MCF 10A (cell line): ENCODE data around the gene PECR. TPM values are rescaled to one million over a fixed set of nuclear protein-coding genes. Genes with fewer than 3 reads are reported as not detected.

Experiments
- BruUV-seq: library from RNA; stranded (reverse); fragments of 400-500 nt; replicated peaks from 2 replicates; lab custom pipeline; 2021; lab: Mats Ljungman, UMichigan
- CTCF ChIA-PET: fragments of 300-600 bp; sonication (Branson Sonifier 250); formaldehyde crosslinking; extraction: SDS; loops from one replicate; lab custom pipeline; 2021; ENCODE audit warnings: antibody characterized with exemption, inconsistent platforms; lab: Yijun Ruan, JAX
- POLR2A ChIA-PET: fragments of 300-600, 350-650 bp; sonication (Branson Sonifier 250); formaldehyde crosslinking; extraction: SDS; loops from one replicate; lab custom pipeline; 2020; ENCODE audit warnings: antibody characterized with exemption, inconsistent platforms; lab: Yijun Ruan, JAX
- DNase-seq: peaks from one replicate; pipeline ENCODE4 v3.0.0-alpha.2; 2018; ENCODE audit not compliant: unreplicated experiment
- H3K27ac Mint-ChIP-seq: one replicate; pipeline ENCODE4 v1.8.0; 2022; ENCODE audit warnings: mild to moderate bottlenecking, low read depth, mixed read lengths; ENCODE audit not compliant: unreplicated experiment
- H3K27me3 Mint-ChIP-seq: one replicate; pipeline ENCODE4 v1.8.0; 2022; ENCODE audit warnings: mixed read lengths; ENCODE audit not compliant: insufficient read depth, unreplicated experiment
- H3K36me3 Mint-ChIP-seq: one replicate; pipeline ENCODE4 v1.8.0; 2022; ENCODE audit warnings: mild to moderate bottlenecking, moderate library complexity, mixed read lengths; ENCODE audit not compliant: insufficient read depth, unreplicated experiment
- H3K4me1 Mint-ChIP-seq: one replicate; pipeline ENCODE4 v1.8.0; 2022; ENCODE audit warnings: mixed read lengths; ENCODE audit not compliant: insufficient read depth, unreplicated experiment
- H3K4me3 Mint-ChIP-seq: one replicate; pipeline ENCODE4 v1.8.0; 2022; ENCODE audit warnings: mild to moderate bottlenecking, moderate library complexity, mixed read lengths; ENCODE audit not compliant: unreplicated experiment
- H3K9me3 Mint-ChIP-seq: one replicate; pipeline ENCODE4 v1.8.0; 2022; ENCODE audit warnings: mixed read lengths; ENCODE audit not compliant: unreplicated experiment
- intact Hi-C: fragments of 100-400 bp; cut with micrococcal nuclease; formaldehyde crosslinking; loops from 2 replicates; pipeline ENCODE4 v1.14.1; 2022
- total RNA-seq: library from RNA; stranded (reverse); gene quantifications from 2 replicates; pipeline ENCODE4 v1.2.3, GENCODE V29; 2022
- TF ChIP-seq, protein P1 (sequence below): fragments of 200-600 bp; IDR thresholded peaks from one replicate; pipeline ENCODE4 v1.8.0; 2022; ENCODE audit warnings: antibody characterized with exemption, mild to moderate bottlenecking; ENCODE audit not compliant: unreplicated experiment

The PECR gene
- total RNA-seq, 1 experiment from 2014 or later, result 8.3 TPM

DNA sequence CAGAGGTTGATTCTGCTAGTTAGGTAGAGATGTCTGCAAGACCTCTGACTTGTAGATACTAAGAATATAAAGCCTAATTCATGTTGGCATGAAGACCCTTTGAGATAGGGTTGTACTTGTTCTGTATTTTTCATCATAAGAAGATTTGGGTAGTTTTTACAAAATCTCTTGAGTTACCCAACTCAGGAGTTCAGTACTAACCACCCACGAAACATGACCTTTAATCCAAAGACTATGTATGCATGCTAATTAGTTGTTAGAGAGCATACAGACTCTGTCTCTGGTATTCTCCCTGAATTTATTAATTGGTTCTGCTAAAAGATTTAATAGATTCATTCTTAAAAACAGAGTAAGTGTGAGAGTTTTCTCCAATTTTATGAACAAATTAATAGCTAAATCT, 16.9 kb downstream of the PECR start:
- POLR2A ChIA-PET, result no interaction called here
- H3K36me3 Mint-ChIP-seq, result peaks cover 26% of the 10 kb centered on the region
- no TSS peak for BruUV-seq
- no peak overlapping the region for H3K4me3 Mint-ChIP-seq
- intact Hi-C loops, result no loop called here
- TF ChIP-seq, protein P1, sequence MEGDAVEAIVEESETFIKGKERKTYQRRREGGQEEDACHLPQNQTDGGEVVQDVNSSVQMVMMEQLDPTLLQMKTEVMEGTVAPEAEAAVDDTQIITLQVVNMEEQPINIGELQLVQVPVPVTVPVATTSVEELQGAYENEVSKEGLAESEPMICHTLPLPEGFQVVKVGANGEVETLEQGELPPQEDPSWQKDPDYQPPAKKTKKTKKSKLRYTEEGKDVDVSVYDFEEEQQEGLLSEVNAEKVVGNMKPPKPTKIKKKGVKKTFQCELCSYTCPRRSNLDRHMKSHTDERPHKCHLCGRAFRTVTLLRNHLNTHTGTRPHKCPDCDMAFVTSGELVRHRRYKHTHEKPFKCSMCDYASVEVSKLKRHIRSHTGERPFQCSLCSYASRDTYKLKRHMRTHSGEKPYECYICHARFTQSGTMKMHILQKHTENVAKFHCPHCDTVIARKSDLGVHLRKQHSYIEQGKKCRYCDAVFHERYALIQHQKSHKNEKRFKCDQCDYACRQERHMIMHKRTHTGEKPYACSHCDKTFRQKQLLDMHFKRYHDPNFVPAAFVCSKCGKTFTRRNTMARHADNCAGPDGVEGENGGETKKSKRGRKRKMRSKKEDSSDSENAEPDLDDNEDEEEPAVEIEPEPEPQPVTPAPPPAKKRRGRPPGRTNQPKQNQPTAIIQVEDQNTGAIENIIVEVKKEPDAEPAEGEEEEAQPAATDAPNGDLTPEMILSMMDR, result no peak
- no peak for DNase-seq
- no peak overlapping the region for H3K27ac Mint-ChIP-seq
- no peaks in the 10 kb centered on the region for H3K9me3 Mint-ChIP-seq
- no peaks in the 10 kb centered on the region for H3K27me3 Mint-ChIP-seq
- no peaks in the 10 kb centered on the region for H3K4me1 Mint-ChIP-seq
- CTCF ChIA-PET, result interaction anchor here (1.0 kb wide), 1 partner anchor 17 kb away, joined by 3 read pairs; the partner anchor contains the start of genes PECR and TMEM169

- POLR2A ChIA-PET, result no interaction called here
- no peaks in the 10 kb centered on the region for H3K9me3 Mint-ChIP-seq
- intact Hi-C loops, result no loop called here
- TF ChIP-seq, protein P1, result no peak
- BruUV-seq, result no TSS peak
- H3K27ac Mint-ChIP-seq, result no peak overlapping the region
- no peaks in the 10 kb centered on the region for H3K4me1 Mint-ChIP-seq
- H3K27me3 Mint-ChIP-seq, result no peaks in the 10 kb centered on the region
- peaks cover 26% of the 10 kb centered on the region for H3K36me3 Mint-ChIP-seq
- CTCF ChIA-PET, result interaction anchor here (1.0 kb wide), 1 partner anchor 17 kb away, joined by 3 read pairs; the partner anchor contains the start of genes PECR and TMEM169
- DNase-seq, result no peak
- no peak overlapping the region for H3K4me3 Mint-ChIP-seq
Observed at GRCh38 chr2:216064014-216064630, 17.5 kb downstream of the PECR start.

- intact Hi-C loops, result no loop called here
- no TSS peak for BruUV-seq
Observed at GRCh38 chr2:216059233-216059834, 22.3 kb downstream of the PECR start.

More at GRCh38 chr2:216059233-216059834, 22.3 kb downstream of the PECR start:
- no peak overlapping the region for H3K27ac Mint-ChIP-seq
- TF ChIP-seq, protein P1, result peak; percentile 11
- H3K4me3 Mint-ChIP-seq, result no peak overlapping the region
- CTCF ChIA-PET, result interaction anchor here (0.6 to 2.8 kb wide), 6 partner anchors 10 to 36 kb away, joined by 3 to 23 read pairs (median 4); no protein-coding TSS in a partner anchor
- no peak for DNase-seq
- POLR2A ChIA-PET, result interaction anchor here (0.6 kb wide), 1 partner anchor 1989 kb away, joined by 3 read pairs; no protein-coding TSS in a partner anchor
- H3K36me3 Mint-ChIP-seq, result peaks cover 14% of the 10 kb centered on the region
- H3K27me3 Mint-ChIP-seq, result no peaks in the 10 kb centered on the region
- no peaks in the 10 kb centered on the region for H3K9me3 Mint-ChIP-seq
- peaks cover 5% of the 10 kb centered on the region for H3K4me1 Mint-ChIP-seq
